ENCODE data around the gene SBF1. TPM values are rescaled to one million over a fixed set of nuclear protein-coding genes. Genes with fewer than 3 reads are reported as not detected.

Gene SBF1
- total RNA-seq, 2 donors from 2014 or later = 58.5 to 83.8 TPM

- intact Hi-C loops (cut with DNase I) = no loop called here
These were observed 78.0 kb downstream of the SBF1 start for GRCh38 chr22:50396751-50397370.

More at GRCh38 chr22:50396751-50397370, 78.0 kb downstream of the SBF1 start:
- DNase-seq (ENCODE audit: low spot score) = no peak

Other genes with a start within 250 kb of the SBF1 start
- 10 to 100 TPM; 20.6 to 23.4 TPM for gene TUBGCP6, start 230.0 kb downstream of the SBF1 start, total RNA-seq
- 10 to 100 TPM; 14.1 to 23.6 TPM for gene HDAC10, start 223.8 kb downstream of the SBF1 start, total RNA-seq
- 10 to 100 TPM; 10.4 to 13.2 TPM for gene MAPK12, start 213.4 kb downstream of the SBF1 start, total RNA-seq
- gene MAPK11, start 204.7 kb downstream of the SBF1 start, total RNA-seq = 10 to 100 TPM; 11.5 to 11.6 TPM
- gene PLXNB2, start 167.4 kb downstream of the SBF1 start, total RNA-seq = 100 to 1,000 TPM; 108 to 125 TPM
- 1 to 10 TPM; 2.1 to 2.5 TPM for gene DENND6B, start 148.0 kb downstream of the SBF1 start, total RNA-seq
- 10 to 100 TPM; 35.3 to 36.0 TPM for gene PPP6R2, start 131.7 kb downstream of the SBF1 start, total RNA-seq
- under 1 TPM; 0.14 to 0.56 TPM for gene ADM2, start 6.5 kb upstream of the SBF1 start, total RNA-seq
- not detected for gene MIOX, start 11.8 kb upstream of the SBF1 start, total RNA-seq
- gene LMF2, start 32.7 kb upstream of the SBF1 start, total RNA-seq = 10 to 100 TPM; 39.0 to 53.3 TPM
- 10 to 100 TPM; 32.1 to 32.7 TPM for gene NCAPH2, start 33.2 kb upstream of the SBF1 start, total RNA-seq
- 1 to 10 TPM in 1 of 2 donors, not detected in 1; 2.6 TPM for gene SCO2, start 50.6 kb upstream of the SBF1 start, total RNA-seq
- gene TYMP, start 55.0 kb upstream of the SBF1 start, total RNA-seq = 10 to 100 TPM; 52.8 to 63.8 TPM
- under 1 TPM; 0.14 to 0.28 TPM for gene KLHDC7B, start 70.9 kb upstream of the SBF1 start, total RNA-seq
- not detected for gene SYCE3, start 87.9 kb upstream of the SBF1 start, total RNA-seq
- gene CPT1B, start 103.4 kb upstream of the SBF1 start, total RNA-seq = 1 to 10 TPM; 6.0 to 8.1 TPM
- gene CHKB, start 107.8 kb upstream of the SBF1 start, total RNA-seq = 10 to 100 TPM; 30.1 to 31.6 TPM
- under 1 TPM; 0.24 to 0.56 TPM for gene MAPK8IP2, start 125.8 kb upstream of the SBF1 start, total RNA-seq
- 10 to 100 TPM; 21.8 to 29.4 TPM for gene ARSA, start 153.1 kb upstream of the SBF1 start, total RNA-seq
- 10 to 100 TPM; 24.2 to 34.4 TPM for gene SHANK3, start 197.8 kb upstream of the SBF1 start, total RNA-seq

Data from posterior vena cava (tissue), 2 donors.